BLaER1 treated with 17β-estradiol and CSF1 and Interleukin-3, amounts not matched to agents 10 nM and 100 nM (cell line): ENCODE measurements around the gene FEM1C.

ENCODE experiments used
- H3K27ac ChIP-seq, 11 experiments: shearing (Covaris generic); formaldehyde crosslinking; 2 replicates each; pipeline ENCODE4 v1.8.1; 2022
- H3K27me3 ChIP-seq, 11 experiments: shearing (Covaris generic); formaldehyde crosslinking; 2 replicates each; pipeline ENCODE4 v1.8.1; 2022
- H3K36me3 ChIP-seq, 11 experiments: shearing (Covaris generic); formaldehyde crosslinking; 2 replicates each; pipeline ENCODE4 v1.8.1; 2022
- H3K4me1 ChIP-seq, 10 experiments: shearing (Covaris generic); formaldehyde crosslinking; 2 replicates each; pipeline ENCODE4 v1.8.1; 2022
- H3K4me2 ChIP-seq, 11 experiments: shearing (Covaris generic); formaldehyde crosslinking; 2 replicates each; pipeline ENCODE4 v1.8.1; 2022
- H3K4me3 ChIP-seq, 10 experiments: shearing (Covaris generic); formaldehyde crosslinking; 2 replicates each; pipeline ENCODE4 v1.8.1; 2022
- H3K9ac ChIP-seq, 11 experiments: shearing (Covaris generic); formaldehyde crosslinking; 2 replicates each; pipeline ENCODE4 v1.8.1; 2022
- H3K9me3 ChIP-seq, 11 experiments: shearing (Covaris generic); formaldehyde crosslinking; replicated peaks in 1 of 11; 2 replicates each; pipeline ENCODE4 v1.8.1; 2022
- H4K20me1 ChIP-seq, 11 experiments: shearing (Covaris generic); formaldehyde crosslinking; 2 replicates each; pipeline ENCODE4 v1.8.1; 2022
- Cebpa-rat ChIP-seq, 11 experiments: shearing (Covaris generic); IDR thresholded peaks; 2 replicates each; pipeline ENCODE4 v1.8.1; 2022

FEM1C gene

GRCh38 chr5:115571441-115571878 lies 26.9 kb upstream of the FEM1C start:
- H3K9ac ChIP-seq: no peak overlapping the region
- TF ChIP-seq Cebpa-rat (IDR thresholded peaks at IDR 0.05): no peak

GRCh38 chr5:115568668-115569067 lies 24.1 kb upstream of the FEM1C start:
- Histone ChIP-seq H3K4me2 (no peak overlapping the region), H3K9ac (no peak overlapping the region), H3K4me3 (no peak overlapping the region), H3K27ac (no peak overlapping the region), H3K4me1 (no peaks in the 10 kb centered on the region), H4K20me1 (no peaks in the 10 kb centered on the region), H3K36me3 (no peaks in the 10 kb centered on the region), H3K9me3 (no peaks in the 10 kb centered on the region), H3K27me3 (no peaks in the 10 kb centered on the region)
- no peak for TF ChIP-seq Cebpa-rat (IDR thresholded peaks at IDR 0.05)

More at GRCh38 chr5:115571441-115571878, 26.9 kb upstream of the FEM1C start:
- no peak overlapping the region for H3K4me3 ChIP-seq
- no peaks in the 10 kb centered on the region for H4K20me1 ChIP-seq
- no peaks in the 10 kb centered on the region for H3K9me3 ChIP-seq
- H3K36me3 ChIP-seq: no peaks in the 10 kb centered on the region
- peaks cover 0 to 15% (median 0%) of the 10 kb centered on the region in 10 experiments; a peak in 6 of 20 replicates for H3K4me1 ChIP-seq
- H3K27ac ChIP-seq: no peak overlapping the region
- no peaks in the 10 kb centered on the region for H3K27me3 ChIP-seq
- no peak overlapping the region for H3K4me2 ChIP-seq

GRCh38 chr5:115565233-115565632 lies 20.7 kb upstream of the FEM1C start:
- H3K4me1 ChIP-seq: no peaks in the 10 kb centered on the region
- H3K36me3 ChIP-seq: no peaks in the 10 kb centered on the region
- TF ChIP-seq Cebpa-rat (IDR thresholded peaks at IDR 0.05): no peak
- H3K9ac ChIP-seq: no peak overlapping the region
- H3K4me3 ChIP-seq: no peak overlapping the region
- no peaks in the 10 kb centered on the region for H4K20me1 ChIP-seq
- no peaks in the 10 kb centered on the region for H3K27me3 ChIP-seq
- no peak overlapping the region for H3K4me2 ChIP-seq
- peaks cover 8 to 14% (median 10%) of the 10 kb centered on the region in 11 experiments; a peak in 12 of 22 replicates for H3K9me3 ChIP-seq
- no peak overlapping the region for H3K27ac ChIP-seq

GRCh38 chr5:115561176-115561575 lies 16.6 kb upstream of the FEM1C start:
- no peak overlapping the region for H3K4me3 ChIP-seq
- H3K4me1 ChIP-seq: no peaks in the 10 kb centered on the region
- H4K20me1 ChIP-seq: no peaks in the 10 kb centered on the region
- H3K9me3 ChIP-seq: peaks cover 8 to 14% (median 10%) of the 10 kb centered on the region in 11 experiments; a peak in 12 of 22 replicates
- no peaks in the 10 kb centered on the region for H3K27me3 ChIP-seq
- no peak for TF ChIP-seq Cebpa-rat (IDR thresholded peaks at IDR 0.05)
- no peak overlapping the region for H3K9ac ChIP-seq
- H3K36me3 ChIP-seq: no peaks in the 10 kb centered on the region
- H3K4me2 ChIP-seq: no peak overlapping the region
- no peak overlapping the region for H3K27ac ChIP-seq

GRCh38 chr5:115559524-115559923 lies 14.9 kb upstream of the FEM1C start:
- no peak overlapping the region for H3K9ac ChIP-seq
- H3K4me1 ChIP-seq: no peaks in the 10 kb centered on the region
- TF ChIP-seq Cebpa-rat (IDR thresholded peaks at IDR 0.05): no peak
- no peak overlapping the region for H3K4me3 ChIP-seq
- H3K27me3 ChIP-seq: no peaks in the 10 kb centered on the region
- H3K4me2 ChIP-seq: no peak overlapping the region
- H3K36me3 ChIP-seq: no peaks in the 10 kb centered on the region
- H3K27ac ChIP-seq: no peak overlapping the region
- no peaks in the 10 kb centered on the region for H4K20me1 ChIP-seq
- peaks cover 8 to 18% (median 10%) of the 10 kb centered on the region in 11 experiments; a peak in 12 of 22 replicates for H3K9me3 ChIP-seq

GRCh38 chr5:115558388-115558956 lies 13.9 kb upstream of the FEM1C start:
- H3K36me3 ChIP-seq: no peaks in the 10 kb centered on the region
- no peak overlapping the region for H3K4me2 ChIP-seq
- no peaks in the 10 kb centered on the region for H3K27me3 ChIP-seq
- no peak overlapping the region for H3K27ac ChIP-seq
- no peak overlapping the region for H3K4me3 ChIP-seq
- H3K9ac ChIP-seq: no peak overlapping the region
- no peak for TF ChIP-seq Cebpa-rat (IDR thresholded peaks at IDR 0.05)
- peaks cover 8 to 18% (median 10%) of the 10 kb centered on the region in 11 experiments; a peak in 12 of 22 replicates for H3K9me3 ChIP-seq
- no peaks in the 10 kb centered on the region for H4K20me1 ChIP-seq
- H3K4me1 ChIP-seq: no peaks in the 10 kb centered on the region

GRCh38 chr5:115557667-115558387 lies 13.3 kb upstream of the FEM1C start:
- Histone ChIP-seq H3K4me2 (no peak overlapping the region), H3K27me3 (no peaks in the 10 kb centered on the region), H3K4me1 (no peaks in the 10 kb centered on the region), H3K9me3 (peaks cover 8 to 18% (median 10%) of the 10 kb centered on the region in 11 experiments; a peak in 12 of 22 replicates), H3K27ac (no peak overlapping the region), H3K36me3 (no peaks in the 10 kb centered on the region), H3K9ac (no peak overlapping the region), H4K20me1 (no peaks in the 10 kb centered on the region), H3K4me3 (no peak overlapping the region)
- TF ChIP-seq Cebpa-rat (IDR thresholded peaks at IDR 0.05): no peak

GRCh38 chr5:115556276-115556675 lies 11.7 kb upstream of the FEM1C start:
- Histone ChIP-seq H3K36me3 (no peaks in the 10 kb centered on the region), H3K27me3 (no peaks in the 10 kb centered on the region), H3K4me3 (no peak overlapping the region), H3K4me1 (peaks cover 0 to 4% (median 0%) of the 10 kb centered on the region in 10 experiments; a peak in 2 of 20 replicates), H3K27ac (no peak overlapping the region), H3K9ac (no peak overlapping the region), H3K4me2 (no peak overlapping the region), H4K20me1 (no peaks in the 10 kb centered on the region), H3K9me3 (peaks cover under 1 to 12% (median 2%) of the 10 kb centered on the region in 11 experiments; a peak in 9 of 22 replicates)
- TF ChIP-seq Cebpa-rat (IDR thresholded peaks at IDR 0.05): no peak

- no peaks in the 10 kb centered on the region for H3K36me3 ChIP-seq
- H4K20me1 ChIP-seq: no peaks in the 10 kb centered on the region
- H3K27ac ChIP-seq: no peak overlapping the region
- H3K4me1 ChIP-seq: peaks cover 0 to 11% (median 0%) of the 10 kb centered on the region in 10 experiments; a peak in 2 of 20 replicates
- H3K27me3 ChIP-seq: no peaks in the 10 kb centered on the region
- peaks cover 0 to 10% (median 0%) of the 10 kb centered on the region in 11 experiments; a peak in 4 of 22 replicates for H3K9me3 ChIP-seq
- no peak overlapping the region for H3K9ac ChIP-seq
- H3K4me2 ChIP-seq: 0 out of 22 replicates have a peak overlapping the region, but pooled peaks of 1 of the 11 experiments have one; percentile 0
- H3K4me3 ChIP-seq: no peak overlapping the region
- TF ChIP-seq Cebpa-rat (IDR thresholded peaks at IDR 0.05): no peak
Measured at GRCh38 chr5:115555084-115555633, 10.6 kb upstream of the FEM1C start.
